Right renal pelvis (tissue), 4 donors: ENCODE results near the gene MICAL3. TPM values are rescaled to one million over a fixed set of nuclear protein-coding genes. Genes with fewer than 3 reads are reported as not detected.
A peak's percentile ranks its signal among the peaks of the same experiment; 100 is the strongest.

Source experiments
- DNase-seq, 4 donors: peaks; one replicate each; pipeline ENCODE4 v3.0.0-alpha.2; 2013; ENCODE audit warnings: low read depth in 4 of 4, low spot score in 3 of 4, missing footprints in 1 of 4
- polyA plus RNA-seq, 4 donors: library from polyadenylated mRNA; unstranded; fragments of 120-200 nt; gene quantifications; one replicate each; pipeline ENCODE4 v1.2.1, GENCODE V29; 2013; ENCODE audit not compliant: insufficient read length in 4 of 4

The MICAL3 gene
- polyA plus RNA-seq, 4 donors = 25.6 to 31.5 (median 27.7) TPM

DNA sequence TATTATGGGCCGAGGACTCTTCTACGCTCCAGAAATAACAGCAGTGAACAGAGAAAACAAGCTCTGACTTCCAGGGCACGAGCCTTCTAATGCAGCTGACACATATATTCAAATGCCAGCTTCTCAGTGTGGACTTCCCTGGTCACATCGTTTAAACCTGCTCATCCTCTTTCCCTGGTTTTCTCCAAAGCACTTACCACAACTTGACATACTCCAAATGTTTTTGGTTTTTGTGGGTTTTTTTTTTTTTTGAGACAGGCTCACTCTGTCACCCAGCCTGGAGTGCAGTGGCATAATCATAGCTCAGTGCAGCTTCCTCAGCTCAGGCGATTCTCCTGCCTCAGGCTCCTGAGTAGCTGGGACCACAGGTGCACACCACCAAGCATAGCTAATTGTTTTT is 105.5 kb downstream of the MICAL3 start:
- no peak for DNase-seq

- DNase-seq = no peak
These were observed 106.8 kb downstream of the MICAL3 start for GRCh38 chr22:17917490-17917983.

- DNase-seq = no peak
These were observed 108.0 kb downstream of the MICAL3 start for GRCh38 chr22:17916226-17916889.

- DNase-seq = no peak
These were observed 108.7 kb downstream of the MICAL3 start for GRCh38 chr22:17915676-17916075.

DNA sequence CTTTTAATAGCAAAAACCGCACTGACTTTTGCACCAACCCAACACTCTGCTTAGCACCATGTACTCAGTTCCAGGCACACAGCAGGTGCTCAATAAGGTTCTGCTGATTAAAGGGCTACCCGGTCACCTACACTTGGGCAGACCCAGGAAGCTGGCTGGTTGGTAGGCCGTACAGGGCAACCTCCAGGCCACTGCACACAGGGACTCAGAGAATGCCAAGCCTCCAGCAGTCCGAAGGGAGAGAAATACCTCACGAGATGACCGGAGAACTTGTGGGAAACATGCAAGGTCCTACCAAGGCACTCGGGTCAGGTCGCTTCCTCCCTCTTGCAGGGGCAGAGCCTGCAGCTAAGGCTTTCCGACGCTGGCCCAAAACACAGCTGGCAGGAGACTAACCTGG is 109.2 kb downstream of the MICAL3 start:
- no peak for DNase-seq

DNA sequence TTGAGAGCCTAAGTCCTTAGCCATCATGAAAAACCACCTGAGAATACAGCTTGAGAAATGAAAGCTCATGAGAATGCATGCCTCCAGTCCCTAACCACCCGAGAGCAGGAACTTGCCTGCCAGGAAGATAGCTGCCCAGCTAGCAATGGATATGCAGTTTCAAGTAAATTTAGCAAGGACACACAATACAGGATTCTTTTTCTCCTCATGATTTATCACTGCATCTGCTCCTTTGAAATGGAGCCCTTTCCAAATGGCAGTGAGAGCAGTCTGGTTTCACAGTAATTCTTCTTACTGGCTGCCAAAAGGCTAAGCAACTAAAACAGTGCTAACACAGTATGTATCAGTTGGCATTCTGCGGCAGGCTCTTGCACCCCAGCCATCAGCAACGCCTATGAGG is 109.9 kb downstream of the MICAL3 start:
- no peak for DNase-seq

DNA sequence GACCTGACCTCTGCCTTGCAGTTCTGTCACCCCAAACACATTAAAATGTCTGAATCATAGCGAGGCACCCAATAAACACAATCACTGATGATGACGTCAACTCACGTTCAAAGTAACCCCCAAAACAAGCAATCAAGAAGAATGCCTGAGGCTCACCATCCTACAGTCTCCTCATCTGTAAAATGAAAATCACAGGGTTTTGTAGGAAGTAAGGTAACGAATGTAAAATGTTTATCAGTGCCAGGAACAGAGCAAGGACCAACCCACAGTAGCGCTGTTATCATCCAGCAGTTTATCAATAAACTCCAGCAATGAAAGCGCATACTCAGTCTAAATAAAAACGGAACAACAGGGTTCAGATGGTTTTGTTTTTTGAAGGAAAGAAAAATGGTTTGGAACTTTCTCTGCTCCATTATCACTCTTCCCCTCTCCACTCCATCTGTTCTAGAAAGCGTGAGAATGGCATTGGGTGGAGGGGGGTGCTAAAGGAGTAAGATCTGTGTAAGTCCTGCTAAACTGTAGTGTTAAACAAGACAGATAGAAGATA is 110.5 kb downstream of the MICAL3 start:
- DNase-seq = no peak

DNA sequence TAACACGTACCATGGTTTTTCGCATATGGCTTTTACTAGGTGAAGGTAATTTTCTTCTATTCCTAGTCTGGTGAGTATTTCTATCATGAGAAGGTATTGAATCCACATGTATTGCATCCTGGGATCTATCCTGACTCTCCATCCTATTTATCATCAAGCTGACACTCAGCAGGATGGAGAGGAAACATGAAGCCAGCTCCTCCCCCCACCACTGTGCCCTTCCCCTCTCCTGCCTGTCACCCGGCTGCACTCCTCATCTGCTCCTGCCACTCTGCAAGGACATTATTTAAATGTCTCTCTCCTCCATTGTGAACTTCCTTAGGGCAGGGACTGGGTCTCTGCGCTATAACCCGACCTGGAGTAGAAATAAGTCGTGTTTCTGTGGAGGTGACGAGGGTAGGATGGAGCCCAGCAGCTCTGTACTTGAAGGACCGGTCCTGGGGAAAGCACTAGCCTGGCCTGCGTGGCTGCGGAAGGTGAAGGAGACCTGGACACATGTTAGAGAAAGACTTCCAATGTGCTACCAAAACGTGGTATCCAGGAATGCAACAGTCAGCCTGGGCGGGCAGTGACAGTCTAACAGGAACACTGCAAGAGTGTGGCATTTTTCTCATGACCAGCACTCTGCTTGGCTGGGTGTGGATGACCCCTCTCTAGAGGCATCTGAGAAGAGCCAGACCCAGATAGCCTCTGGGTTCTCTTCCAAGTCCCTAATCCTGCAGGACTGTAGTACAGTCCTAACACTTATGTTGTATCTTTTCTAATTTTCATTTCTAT is 111.2 kb downstream of the MICAL3 start:
- DNase-seq = no peak

DNA sequence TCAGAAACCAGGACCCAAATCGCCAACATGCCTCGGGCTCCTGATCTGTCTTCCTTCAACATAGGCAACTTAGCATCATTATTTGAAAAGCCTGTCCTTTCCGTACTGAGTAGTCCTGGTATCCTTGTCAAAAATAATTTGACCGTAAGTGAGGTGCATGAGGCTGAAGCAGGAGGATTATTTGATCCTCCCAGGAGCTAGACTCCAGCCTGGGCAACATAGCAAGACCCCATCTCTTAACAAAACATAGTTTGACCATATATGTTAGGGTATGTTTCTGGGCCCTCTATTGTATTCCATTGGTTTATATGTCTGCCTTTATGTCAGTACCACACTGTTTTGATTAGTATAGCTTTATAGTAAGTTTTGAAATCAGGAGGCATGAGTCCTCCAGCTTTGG is 112.5 kb downstream of the MICAL3 start:
- DNase-seq = no peak

- DNase-seq = no peak
These were observed 113.1 kb downstream of the MICAL3 start for GRCh38 chr22:17911312-17911705.

GRCh38 chr22:17910561-17911311 is 113.6 kb downstream of the MICAL3 start:
- DNase-seq = peak in 1 of 4 donors; percentile 49

DNA sequence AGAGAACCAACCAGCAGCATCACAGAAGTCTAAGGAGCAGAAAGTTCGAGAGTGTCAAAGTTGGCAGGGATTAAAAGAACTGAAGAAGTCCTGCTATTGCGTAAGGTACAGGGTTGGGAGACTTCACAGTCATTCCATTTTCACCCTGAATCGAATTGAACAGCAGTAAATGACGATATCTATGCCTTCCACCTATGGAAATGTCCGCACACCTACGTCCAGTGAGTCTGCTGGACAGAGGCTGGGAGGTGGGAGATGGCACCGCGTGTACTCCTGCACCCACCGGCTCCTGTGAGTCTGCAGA is 116.7 kb downstream of the MICAL3 start:
- DNase-seq = no peak

GRCh38 chr22:17906978-17907747 is 117.2 kb downstream of the MICAL3 start:
- no peak for DNase-seq

GRCh38 chr22:17905445-17905844 is 118.9 kb downstream of the MICAL3 start:
- no peak for DNase-seq

- DNase-seq = no peak
These were observed 120.6 kb downstream of the MICAL3 start for GRCh38 chr22:17903564-17904295.

GRCh38 chr22:17902960-17903359 is 121.4 kb downstream of the MICAL3 start:
- DNase-seq = no peak

DNA sequence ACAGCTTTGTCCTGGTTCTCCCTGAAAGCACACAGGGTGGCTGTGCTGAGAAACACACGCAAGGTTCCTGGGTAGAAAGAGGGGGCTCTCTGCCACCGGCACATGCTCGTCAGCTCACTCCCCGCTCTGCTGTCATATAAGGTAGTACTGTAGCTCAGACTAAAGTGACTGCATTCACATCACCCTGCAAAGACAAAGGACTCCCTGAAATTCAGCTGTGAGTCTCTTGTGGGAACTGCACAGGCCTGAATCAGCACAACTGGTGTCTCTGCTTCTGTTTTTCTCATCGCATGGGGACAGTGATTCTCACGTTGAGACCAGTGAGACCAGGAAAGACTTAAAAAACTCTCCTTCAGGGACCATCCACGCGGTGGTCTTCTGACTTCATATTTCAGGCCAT is 126.0 kb downstream of the MICAL3 start:
- DNase-seq = no peak

- DNase-seq = no peak
These were observed 126.5 kb downstream of the MICAL3 start for GRCh38 chr22:17897858-17898257.

DNA sequence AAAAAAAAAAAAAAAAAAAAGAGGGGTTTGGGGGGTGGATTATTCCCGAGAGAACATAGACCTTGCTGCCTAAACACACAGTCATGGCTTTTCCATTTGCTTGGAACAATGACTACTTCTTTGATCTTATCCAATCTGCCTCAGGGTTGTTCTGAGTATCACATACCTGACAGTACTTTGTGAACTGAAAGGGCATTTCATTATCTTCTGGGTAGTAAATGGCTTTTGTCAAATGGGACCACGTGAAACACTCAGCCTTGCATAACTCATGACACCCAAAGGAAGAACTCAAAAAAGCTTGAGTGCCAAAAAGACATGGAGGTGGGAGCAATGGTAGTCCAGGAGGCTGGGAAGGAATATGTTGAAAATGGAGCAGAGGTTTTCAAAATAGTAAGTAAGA is 126.9 kb downstream of the MICAL3 start:
- no peak for DNase-seq

DNA sequence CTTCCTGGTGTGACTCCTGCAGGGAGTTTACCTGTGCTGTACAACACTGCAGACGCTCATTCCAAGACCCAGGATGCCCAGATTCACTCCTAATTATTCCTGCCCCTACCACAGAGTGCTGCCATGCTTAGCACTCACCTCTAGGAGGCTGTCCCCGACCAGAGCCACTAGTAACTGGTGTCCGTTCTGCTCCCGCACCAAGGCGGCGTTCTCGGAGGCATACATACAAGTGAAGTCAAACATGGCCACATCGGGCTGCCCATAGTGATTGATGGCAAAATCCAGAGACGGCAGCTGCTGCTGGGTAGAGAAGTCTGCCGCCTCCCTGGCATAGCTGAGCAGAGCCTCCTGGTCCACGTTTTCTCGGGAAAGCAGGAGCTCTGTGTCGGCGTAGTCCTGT is 127.8 kb downstream of the MICAL3 start:
- DNase-seq = no peak
